ENCODE results near the gene CDC42BPB. TPM values are rescaled to one million over a fixed set of nuclear protein-coding genes. Genes with fewer than 3 reads are reported as not detected.

Gene CDC42BPB
- total RNA-seq, 1 experiment from 2014 or later = 84.4 TPM

DNA sequence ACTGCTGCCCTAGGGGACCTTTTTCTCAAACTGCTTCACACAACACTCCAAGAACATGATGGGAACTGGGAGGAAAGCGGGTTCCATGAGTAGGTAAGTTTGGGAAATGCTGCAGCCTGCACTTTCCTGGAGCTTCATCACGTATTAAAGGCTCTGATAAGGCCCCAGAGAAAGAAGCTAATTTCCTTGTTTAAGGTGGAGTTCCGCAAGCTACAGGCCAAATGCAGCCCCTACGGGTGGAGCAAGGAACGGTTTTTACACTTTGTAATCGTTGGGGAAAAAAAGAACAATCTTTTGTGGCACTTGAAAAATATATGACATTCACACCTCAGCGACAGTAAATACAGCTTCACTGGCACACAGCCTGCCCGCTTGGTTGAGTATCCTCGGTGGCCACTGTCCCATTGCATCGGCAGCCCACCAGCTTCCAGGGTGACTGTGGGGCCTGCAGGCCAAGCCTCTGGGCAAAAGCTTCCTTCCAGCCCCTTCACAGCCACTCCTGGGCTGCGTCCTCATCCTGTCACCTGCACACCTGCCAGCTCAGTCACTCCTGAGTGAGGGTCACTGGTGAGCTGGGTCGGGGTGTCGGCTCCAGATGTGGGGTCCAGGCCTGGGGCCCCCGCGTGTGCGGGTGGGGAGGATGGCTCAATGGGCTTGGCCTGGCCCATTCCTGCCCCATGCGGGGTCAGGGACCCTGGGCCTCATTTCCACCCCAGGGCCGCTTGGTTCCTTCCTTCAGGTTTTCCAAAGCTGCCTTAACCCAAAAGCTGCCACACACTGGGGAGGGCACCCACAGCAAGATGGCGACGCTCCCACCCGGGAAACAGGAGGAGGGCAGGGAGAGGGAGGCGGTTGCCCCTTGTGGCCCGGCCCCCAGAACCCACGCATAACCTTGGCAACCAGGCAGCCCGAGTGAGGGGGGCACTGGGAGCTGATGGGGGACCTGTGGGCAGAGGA, 132.4 kb downstream of the CDC42BPB start:
- H3K9me3 ChIP-seq (ENCODE audit: control insufficient read depth, insufficient read depth, low read depth, low read length) = no peaks in the 10 kb centered on the region
- DNase-seq (ENCODE audit: low read depth, low spot score) = no peak
- H3K27ac ChIP-seq (ENCODE audit: low read length) = no peak overlapping the region
- ATAC-seq = no peak
- ChIA-PET POLR2A (no interaction called here), CTCF (interaction anchor here (0.6 kb wide), 1 partner anchor 153 kb away, joined by 4 read pairs; no protein-coding TSS in a partner anchor)
- TF ChIP-seq SIN3A (IDR thresholded peaks at IDR 0.05; ENCODE audit: borderline replicate concordance, insufficient read depth, low read depth, low read length) = no peak
- no TSS peak for BruUV-seq (replicated peaks)
- H3K4me3 ChIP-seq (ENCODE audit: low read depth in 2 of 2, low read length in 2 of 2) = no peak overlapping the region
- H3K4me1 ChIP-seq (ENCODE audit: control insufficient read depth, insufficient read depth, low read length) = peaks cover 2% of the 10 kb centered on the region; the same call in 1 of the 2 replicates
- no peaks in the 10 kb centered on the region for H3K36me3 ChIP-seq (ENCODE audit: control insufficient read depth, insufficient read depth, low read length)
- in situ Hi-C loops (cut with HindIII; ENCODE audit: low pct_unique_long_range_greater_than_20kb, low sequenced_read_pairs) (no loop called here), intact Hi-C loops (cut with micrococcal nuclease; ENCODE audit: unreplicated experiment) (no loop called here)
- H3K27me3 ChIP-seq (ENCODE audit: control insufficient read depth, insufficient read depth, low read length) = no peaks in the 10 kb centered on the region

- CTCF ChIA-PET = no interaction called here
- no TSS peak for BruUV-seq (replicated peaks)
- peaks cover 2% of the 10 kb centered on the region; the same call in 1 of the 2 replicates for H3K4me1 ChIP-seq (ENCODE audit: control insufficient read depth, insufficient read depth, low read length)
- TF ChIP-seq SIN3A (IDR thresholded peaks at IDR 0.05; ENCODE audit: borderline replicate concordance, insufficient read depth, low read depth, low read length) (no peak), TCF7L2 (IDR thresholded peaks at IDR 0.05; ENCODE audit: low read depth, low read length) (no peak), POLR2AphosphoS5 (IDR thresholded peaks at IDR 0.05; ENCODE audit: low read depth, low read length) (no peak)
- TF ChIP-seq, protein P1, sequence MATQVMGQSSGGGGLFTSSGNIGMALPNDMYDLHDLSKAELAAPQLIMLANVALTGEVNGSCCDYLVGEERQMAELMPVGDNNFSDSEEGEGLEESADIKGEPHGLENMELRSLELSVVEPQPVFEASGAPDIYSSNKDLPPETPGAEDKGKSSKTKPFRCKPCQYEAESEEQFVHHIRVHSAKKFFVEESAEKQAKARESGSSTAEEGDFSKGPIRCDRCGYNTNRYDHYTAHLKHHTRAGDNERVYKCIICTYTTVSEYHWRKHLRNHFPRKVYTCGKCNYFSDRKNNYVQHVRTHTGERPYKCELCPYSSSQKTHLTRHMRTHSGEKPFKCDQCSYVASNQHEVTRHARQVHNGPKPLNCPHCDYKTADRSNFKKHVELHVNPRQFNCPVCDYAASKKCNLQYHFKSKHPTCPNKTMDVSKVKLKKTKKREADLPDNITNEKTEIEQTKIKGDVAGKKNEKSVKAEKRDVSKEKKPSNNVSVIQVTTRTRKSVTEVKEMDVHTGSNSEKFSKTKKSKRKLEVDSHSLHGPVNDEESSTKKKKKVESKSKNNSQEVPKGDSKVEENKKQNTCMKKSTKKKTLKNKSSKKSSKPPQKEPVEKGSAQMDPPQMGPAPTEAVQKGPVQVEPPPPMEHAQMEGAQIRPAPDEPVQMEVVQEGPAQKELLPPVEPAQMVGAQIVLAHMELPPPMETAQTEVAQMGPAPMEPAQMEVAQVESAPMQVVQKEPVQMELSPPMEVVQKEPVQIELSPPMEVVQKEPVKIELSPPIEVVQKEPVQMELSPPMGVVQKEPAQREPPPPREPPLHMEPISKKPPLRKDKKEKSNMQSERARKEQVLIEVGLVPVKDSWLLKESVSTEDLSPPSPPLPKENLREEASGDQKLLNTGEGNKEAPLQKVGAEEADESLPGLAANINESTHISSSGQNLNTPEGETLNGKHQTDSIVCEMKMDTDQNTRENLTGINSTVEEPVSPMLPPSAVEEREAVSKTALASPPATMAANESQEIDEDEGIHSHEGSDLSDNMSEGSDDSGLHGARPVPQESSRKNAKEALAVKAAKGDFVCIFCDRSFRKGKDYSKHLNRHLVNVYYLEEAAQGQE (IDR thresholded peaks at IDR 0.05; ENCODE audit: insufficient read depth in 1 of 2, low read depth in 2 of 2, low read length in 1 of 2) = no peak
- TF ChIP-seq, protein P2, sequence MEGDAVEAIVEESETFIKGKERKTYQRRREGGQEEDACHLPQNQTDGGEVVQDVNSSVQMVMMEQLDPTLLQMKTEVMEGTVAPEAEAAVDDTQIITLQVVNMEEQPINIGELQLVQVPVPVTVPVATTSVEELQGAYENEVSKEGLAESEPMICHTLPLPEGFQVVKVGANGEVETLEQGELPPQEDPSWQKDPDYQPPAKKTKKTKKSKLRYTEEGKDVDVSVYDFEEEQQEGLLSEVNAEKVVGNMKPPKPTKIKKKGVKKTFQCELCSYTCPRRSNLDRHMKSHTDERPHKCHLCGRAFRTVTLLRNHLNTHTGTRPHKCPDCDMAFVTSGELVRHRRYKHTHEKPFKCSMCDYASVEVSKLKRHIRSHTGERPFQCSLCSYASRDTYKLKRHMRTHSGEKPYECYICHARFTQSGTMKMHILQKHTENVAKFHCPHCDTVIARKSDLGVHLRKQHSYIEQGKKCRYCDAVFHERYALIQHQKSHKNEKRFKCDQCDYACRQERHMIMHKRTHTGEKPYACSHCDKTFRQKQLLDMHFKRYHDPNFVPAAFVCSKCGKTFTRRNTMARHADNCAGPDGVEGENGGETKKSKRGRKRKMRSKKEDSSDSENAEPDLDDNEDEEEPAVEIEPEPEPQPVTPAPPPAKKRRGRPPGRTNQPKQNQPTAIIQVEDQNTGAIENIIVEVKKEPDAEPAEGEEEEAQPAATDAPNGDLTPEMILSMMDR (IDR thresholded peaks at IDR 0.05) = no peak
- in situ Hi-C loops (cut with HindIII; ENCODE audit: low pct_unique_long_range_greater_than_20kb, low sequenced_read_pairs) = no loop called here
- POLR2A ChIA-PET = no interaction called here
- no peak overlapping the region for H3K27ac ChIP-seq (ENCODE audit: low read length)
- H3K4me3 ChIP-seq (ENCODE audit: low read depth in 2 of 2, low read length in 2 of 2) = no peak overlapping the region
- H3K36me3 ChIP-seq (ENCODE audit: control insufficient read depth, insufficient read depth, low read length) = no peaks in the 10 kb centered on the region
- ATAC-seq = no peak
- H3K27me3 ChIP-seq (ENCODE audit: control insufficient read depth, insufficient read depth, low read length) = no peaks in the 10 kb centered on the region
- intact Hi-C loops (cut with micrococcal nuclease; ENCODE audit: unreplicated experiment) = no loop called here
- DNase-seq (ENCODE audit: low read depth, low spot score) = no peak
- no peaks in the 10 kb centered on the region for H3K9me3 ChIP-seq (ENCODE audit: control insufficient read depth, insufficient read depth, low read depth, low read length)
These were observed 133.3 kb downstream of the CDC42BPB start for GRCh38 chr14:102923925-102924486.

All from Panc1 (cell line).